Stimulated activated CD4-positive, alpha-beta T cell treated with anti-CD3 and anti-CD28 coated beads, TNF-alpha, amount 100 ng/mL, for 48 hours (primary cell): ENCODE data around the gene LIMS2.

Experiments used
- DNase-seq, 3 donors: peaks; one replicate each; pipeline ENCODE4 v3.0.0-alpha.2; 2020; ENCODE audit warnings: low read depth in 3 of 3

The LIMS2 gene

DNA sequence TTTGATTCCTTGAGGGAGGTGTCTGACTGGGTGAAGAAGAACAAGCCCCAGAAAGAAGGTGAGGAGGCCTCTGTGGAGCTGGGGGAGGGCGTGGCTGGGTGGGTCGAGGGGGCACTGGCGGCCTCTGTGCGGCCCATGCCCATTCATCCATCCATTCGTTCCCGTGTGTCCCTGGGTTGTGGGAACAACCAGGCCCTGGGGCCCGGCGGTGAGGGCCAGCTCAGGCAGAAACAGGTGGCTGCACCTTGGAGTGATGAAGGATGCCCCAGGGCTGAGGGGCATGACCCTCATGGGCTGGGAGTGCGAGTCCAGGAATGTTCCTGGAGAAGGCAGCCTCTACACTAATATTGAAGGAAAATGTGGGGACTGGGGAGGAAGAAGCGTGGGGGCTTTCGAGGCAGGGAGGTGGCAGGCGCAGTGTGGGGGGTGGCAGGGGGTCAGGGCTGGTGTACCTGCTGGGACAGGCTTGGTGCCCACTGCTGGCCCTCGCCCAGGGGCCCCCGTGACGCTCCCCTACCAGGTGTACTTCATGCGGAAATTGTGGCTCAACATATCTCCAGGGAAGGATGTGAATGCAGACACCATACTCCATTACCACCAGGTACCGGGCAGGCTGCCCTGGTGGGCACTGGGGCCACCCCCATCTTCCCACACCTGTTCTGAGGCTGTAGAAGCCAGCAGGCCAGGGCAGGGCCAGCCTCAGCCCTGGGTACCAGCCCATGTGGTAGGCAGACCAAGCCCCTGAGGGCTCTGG, 40.5 kb downstream of the LIMS2 start:
- no peak for DNase-seq

DNA sequence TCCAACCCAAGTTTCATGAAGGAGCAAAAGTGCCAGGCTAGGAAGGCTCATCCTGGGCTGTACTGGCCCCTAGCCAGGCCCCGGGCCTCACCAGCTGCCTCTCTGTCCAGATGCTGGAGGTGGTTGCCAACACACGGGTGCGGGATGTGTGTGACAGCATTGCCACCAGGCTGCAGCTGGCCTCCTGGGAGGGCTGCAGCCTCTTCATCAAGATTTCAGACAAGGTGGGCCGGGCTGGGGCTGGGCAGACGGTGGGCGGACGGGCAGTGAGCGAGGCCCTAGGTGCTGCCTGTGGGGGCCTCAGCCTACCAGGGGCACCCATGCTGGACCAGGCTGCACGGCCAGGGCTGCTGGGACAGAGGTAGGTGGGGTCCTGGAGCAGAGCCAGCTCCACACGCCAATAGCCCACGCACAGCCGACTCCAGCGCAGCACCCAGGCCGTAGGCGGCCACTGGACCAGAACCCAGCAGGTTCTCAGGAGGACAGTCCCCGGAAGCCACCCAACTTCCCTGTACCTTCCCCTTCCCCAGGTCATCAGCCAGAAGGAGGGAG, 41.2 kb downstream of the LIMS2 start:
- DNase-seq: no peak

DNA sequence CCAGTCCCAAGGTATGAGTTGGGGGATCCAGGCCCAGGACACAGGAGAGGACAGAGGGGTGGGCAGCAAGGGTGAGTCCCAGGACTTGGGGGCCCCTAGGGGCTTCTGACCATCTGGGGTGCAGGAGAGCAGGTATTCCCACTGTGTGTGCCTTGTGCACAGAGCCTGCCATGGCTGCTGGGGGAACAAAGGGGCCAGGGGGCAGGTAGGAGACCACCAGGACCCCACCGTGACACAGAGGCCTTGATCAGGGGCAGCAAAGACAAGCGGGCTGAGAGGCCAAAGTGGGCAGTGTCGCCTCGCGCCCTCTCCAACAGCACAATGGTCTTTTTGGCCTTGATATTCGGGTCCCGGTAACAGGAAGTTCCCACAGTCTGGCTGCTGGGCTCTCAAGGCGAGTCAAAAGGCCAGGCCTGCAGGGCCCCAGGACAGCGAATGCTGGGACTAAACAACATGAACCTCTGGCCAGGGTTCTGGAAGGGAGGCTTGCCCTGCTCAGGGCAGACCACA, 41.7 kb downstream of the LIMS2 start:
- DNase-seq: no peak

DNA sequence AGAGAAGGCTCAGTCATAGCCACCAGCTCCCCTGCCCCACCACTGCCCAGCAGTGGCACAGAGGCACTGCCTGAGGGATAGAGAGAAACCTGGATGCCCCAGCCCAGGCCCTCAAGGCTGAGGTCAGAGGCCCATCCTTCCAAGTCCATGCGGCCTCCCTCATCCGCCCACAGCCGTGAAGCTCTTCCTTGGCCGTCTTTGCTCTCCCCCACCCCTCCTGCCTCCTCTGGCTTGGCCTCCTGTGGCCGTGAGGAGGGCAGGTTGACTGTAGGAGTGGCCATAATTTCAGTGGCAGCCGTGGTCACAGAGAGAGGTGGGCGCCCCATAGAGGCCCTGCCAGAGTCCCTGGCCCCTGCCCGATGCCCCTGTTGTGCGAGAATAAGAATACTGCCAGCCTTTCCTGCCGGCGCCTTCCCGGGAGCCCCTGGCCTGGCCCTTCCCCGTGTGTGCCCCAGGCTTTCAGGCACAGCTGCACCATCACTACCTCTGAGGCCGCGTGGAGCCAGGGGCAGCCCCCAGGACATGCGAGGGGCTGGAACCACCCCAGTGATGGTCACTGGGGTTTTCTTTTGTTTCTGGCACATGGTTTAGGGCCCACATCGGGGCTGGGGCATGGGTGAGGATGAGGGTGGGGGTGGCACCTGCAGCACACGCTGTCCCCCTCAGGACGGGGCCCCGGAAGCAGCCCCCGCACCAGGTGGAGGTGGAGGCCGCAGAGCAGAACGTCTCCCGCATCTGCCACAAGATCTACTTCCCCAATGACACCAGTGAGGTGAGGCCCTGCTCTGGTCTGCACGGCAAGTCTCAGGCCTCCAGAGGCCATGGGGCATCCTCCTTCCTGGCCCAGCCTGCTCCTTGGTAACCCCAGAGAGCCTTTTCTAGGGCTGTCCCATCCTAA, 42.5 kb downstream of the LIMS2 start:
- no peak for DNase-seq

DNA sequence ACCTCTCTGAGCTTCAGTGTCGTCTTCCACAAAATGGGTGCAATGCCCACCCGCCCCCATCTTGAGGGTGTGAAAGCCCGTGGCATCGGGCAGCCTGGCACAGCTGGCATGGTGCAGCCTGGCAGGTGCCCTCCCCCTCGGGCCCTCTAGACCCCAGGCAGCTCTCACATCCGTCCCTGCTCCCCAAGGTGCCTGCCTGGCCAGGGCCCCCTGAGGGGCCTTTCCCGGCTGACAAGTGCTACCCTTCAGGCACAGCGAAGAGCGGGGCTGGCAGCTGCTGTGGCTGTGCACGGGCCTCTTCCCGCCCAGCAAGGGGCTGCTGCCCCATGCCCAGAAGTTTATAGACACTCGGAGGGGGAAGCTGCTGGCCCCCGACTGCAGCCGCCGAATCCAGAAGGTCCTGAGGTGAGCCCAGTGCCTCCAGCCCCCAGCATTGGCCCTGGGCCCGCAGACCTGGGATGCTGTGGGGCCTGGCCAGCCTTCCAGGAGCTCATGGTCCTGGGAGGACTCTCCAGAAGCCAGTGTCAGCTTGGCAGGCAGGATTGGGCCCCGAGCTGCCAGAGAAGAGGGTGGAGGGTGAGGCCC, 43.2 kb downstream of the LIMS2 start:
- no peak for DNase-seq

DNA sequence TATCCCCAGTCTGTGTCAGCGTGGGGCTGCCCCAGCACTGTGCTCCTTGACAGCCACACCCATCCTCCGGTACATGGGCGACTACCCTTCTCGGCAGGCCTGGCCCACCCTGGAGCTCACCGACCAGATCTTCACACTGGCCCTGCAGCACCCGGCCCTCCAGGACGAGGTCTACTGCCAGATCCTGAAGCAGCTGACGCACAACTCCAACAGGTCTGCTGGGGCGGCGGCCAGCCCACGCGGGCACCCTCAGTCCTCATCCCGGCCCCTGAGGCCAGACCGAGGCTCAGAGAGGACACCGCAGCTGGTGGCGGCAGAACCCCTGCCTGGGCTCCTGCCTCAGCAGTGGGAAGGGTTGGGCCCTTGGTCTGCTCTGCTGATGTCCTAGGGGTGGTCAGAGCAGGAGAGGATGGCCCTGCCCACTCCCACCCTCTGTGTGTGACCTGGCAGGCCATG, 43.8 kb downstream of the LIMS2 start:
- DNase-seq: no peak

DNA sequence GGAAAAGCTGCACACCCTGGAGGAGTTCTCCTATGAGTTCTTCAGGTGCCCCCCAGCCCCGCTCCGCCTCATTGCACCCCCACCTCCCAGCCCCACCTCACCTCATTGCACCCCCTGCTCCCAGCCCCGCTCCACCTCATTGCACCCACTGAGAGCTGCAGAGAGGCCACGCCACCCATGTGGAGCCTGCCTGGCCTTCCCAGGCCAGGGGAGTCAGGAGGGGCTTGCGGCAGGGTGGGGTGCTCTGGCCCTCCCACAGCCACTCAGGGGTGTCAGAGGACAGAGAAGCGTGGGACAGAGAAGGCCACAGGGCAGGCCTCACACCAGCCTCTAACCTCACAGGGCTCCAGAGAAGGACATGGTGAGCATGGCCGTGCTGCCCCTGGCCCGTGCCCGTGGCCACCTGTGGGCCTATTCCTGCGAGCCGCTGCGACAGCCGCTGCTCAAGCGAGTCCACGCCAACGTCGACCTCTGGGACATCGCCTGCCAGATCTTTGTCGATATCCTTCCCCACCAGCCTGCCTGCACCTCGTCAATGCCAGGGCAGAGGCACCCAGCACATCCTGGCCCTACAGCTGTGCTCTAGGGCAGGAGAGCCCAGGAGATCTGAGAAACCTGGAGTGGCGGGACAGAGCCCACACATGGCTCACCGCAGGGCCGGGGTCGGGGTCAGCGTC, 44.3 kb downstream of the LIMS2 start:
- DNase-seq: no peak

DNA sequence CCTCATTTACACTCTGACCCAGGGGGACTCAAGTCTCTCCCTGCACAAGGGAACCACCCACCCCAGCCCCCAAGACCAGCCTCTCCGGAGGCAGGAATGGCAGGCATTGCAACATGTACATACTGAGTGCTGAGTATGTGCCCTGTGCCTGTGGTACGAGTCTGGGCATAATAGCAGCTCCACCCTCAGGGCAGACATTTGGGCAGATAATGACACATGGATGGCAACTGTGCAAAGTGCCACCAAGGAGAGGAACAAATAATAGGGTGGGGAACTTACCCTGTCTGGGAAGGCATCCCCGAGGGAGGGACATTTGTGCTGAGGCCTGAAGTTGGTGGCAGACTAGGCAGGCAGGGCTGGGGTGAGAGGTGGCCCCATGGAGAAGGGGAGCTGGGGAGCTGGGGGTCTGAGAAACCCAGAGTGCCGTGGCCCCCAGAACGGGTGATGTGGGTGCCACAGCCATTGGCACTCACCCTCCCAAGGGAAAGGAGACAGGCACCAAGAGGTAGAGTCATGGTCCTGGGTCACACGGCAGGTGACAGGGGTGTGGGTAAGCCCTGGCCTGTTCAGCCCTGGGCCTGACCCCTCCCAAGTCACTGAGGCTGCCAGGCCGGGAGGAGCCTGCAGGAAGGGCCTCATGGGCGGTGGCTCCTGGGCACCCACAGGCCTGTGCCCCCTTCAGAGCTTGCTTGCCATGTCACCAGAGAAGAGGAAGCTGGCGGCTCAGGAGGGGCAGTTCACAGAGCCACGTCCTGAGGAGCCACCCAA, 45.0 kb downstream of the LIMS2 start:
- DNase-seq: no peak

DNA sequence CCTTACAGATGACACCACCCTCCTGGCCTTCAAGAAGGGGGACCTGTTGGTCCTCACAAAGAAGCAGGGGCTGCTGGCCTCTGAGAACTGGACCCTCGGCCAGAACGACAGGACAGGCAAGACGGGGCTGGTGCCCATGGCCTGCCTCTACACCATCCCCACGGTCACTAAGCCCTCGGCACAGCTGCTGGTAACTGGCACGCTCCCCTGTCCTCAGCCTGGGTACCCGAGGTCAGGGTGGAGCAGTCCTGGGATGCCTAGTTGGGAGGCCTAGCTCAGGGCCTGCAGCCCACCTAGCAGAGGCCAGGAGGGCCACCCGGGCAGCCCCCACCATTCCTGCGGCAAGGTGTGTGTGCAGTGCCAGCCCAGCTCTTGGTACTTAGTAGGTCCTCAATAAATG, 45.7 kb downstream of the LIMS2 start:
- no peak for DNase-seq

DNA sequence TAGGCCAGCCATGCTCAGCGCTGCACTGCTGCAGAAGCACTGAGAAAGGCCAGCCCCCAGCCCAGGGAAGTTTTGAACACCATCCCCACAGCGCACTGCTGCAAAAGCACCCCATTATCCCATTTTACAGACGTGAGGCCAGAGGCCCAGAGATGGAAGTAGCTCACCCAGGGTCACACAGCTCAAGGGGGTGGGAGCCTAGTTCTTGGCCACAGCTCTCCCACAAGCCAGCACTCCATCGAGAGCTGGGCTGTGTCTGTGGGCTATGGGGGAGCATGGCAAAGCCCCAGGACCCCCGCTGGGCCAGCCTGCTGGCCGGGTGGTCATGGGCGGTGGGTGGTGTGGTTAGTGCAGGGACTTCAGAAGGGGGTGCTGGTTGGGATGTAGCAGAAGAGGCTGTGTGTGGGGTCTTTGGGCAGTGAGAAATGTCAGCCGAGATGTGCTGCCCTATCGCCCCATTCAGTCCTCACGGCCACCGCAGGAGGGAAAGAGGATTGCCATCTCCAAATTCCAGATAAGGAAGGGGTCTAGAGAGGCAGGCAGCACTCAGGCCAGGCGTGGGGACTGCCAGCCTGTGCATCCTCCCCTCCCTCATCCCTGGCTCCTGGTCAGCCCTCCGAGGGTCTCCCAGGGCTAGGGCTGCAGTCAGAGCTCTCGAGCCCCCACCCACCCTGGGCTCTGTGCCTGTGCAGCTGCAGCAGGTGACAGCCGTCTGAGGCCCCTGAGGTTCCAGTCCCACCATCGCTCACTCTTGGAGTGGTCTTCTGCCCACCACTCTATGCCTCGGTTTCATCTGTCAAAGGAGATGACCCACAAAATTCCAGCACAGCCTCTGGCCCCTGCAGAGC, 46.3 kb downstream of the LIMS2 start:
- DNase-seq: no peak

DNA sequence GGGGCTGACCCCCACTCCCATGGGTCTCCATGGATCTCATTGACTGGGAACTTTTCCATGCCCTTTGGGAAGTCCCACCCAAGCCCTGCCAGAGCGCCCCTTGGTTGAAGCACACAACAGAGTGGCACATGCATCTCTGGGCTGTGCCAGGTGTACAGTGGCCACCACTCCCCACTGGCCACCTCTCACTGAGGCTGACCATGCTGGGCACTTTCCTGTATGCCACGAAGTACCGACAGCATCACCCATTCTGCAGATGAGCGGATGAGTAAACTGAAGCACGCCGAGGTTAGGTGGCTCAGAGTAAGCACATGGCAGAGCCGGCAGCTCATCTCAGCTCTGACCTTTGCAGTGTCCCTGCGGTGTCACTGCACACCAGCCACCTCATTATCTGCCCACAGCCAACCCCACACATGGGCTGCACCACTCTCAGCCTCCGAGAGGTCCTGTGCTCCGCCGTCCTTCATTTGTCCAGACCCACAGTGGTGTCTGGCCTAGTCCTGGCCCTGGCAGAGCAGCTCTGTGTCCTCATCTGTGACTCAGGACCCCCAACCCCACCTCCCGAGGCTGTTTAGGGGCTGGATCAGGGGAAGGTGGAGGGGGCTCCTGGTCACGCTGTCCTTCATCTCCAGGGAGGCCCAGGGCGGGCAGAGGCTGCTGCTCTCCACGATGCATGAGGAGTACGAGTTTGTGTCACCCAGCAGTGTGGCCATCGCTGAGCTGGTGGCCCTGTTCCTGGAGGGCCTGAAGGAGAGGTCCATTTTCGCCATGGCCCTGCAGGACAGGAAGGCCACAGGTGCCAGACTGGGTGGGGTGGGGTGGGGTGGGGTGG, 47.4 kb downstream of the LIMS2 start:
- no peak for DNase-seq

DNA sequence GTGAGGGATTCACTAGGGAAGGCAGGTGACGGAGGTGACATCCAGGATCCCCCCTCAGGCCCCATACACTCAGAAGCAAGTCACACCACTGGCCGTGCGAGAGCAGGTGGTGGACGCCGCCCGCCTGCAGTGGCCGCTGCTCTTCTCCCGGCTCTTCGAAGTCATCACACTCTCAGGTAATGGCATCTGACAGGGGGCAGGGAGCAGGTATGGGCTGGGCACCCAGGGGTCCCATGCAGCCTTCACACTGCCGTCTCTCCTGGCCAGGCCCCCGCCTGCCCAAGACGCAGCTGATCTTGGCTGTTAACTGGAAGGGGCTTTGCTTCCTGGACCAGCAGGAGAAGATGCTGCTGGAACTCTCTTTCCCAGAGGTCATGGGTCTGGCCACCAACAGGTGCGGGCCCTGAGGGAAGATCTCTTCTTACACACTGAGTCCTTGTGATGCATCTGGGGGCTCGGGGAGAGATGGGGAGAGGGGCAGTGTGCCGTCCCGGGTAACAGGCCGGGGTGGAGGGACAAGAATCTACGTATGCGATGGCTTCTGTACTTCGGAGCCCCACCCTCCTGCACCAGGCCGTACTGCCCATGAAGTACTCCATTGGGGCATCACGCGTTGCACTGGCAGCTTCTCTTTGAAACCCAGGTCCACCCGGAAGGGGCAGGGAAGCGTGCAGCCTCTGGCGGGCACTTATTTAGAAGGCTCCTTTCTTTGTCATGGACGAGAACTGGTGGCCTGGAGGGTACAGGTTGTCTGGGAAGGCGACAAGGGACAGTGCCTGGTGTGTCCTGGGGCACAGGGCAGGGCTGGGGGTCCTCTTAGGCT, 48.2 kb downstream of the LIMS2 start:
- DNase-seq: no peak

DNA sequence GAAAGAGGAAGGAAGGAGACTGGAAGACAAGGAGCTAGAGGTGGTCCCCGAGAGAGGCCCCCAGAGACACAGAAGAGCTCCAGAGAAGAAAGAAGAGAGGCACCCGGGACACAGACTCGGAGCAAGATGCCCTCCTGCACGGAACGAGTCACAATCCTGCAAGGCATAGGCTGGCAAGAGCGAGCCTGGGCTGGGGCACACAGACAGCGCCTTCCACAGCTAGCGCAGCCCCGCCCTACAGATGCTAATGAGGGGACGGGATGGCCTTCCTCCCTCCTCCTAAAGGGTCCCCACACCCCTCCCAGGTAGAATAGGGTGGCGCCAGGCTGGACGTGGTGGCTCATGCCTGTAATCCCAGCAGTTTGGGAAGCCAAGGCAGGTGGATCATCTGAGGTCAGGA, 49.2 kb downstream of the LIMS2 start:
- no peak for DNase-seq

DNA sequence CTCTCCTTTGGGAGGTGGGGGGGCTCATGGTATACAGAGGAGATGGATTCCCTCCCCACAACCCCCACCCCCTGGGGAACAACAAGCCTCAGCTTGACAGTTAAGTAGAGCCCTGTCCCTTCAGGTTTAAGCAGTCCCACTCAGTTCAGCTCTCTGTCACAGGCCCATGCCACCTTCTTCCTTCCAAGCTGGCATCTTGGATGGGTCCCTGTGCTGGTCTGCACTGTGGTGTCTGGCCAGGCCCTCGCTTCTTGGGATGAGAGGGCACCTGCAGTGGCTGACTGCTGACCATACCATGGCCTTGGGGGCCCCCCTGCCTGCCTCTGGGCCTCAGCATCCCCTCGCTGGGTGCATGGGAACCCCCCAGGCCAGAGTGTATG, 49.8 kb downstream of the LIMS2 start:
- DNase-seq: no peak

DNA sequence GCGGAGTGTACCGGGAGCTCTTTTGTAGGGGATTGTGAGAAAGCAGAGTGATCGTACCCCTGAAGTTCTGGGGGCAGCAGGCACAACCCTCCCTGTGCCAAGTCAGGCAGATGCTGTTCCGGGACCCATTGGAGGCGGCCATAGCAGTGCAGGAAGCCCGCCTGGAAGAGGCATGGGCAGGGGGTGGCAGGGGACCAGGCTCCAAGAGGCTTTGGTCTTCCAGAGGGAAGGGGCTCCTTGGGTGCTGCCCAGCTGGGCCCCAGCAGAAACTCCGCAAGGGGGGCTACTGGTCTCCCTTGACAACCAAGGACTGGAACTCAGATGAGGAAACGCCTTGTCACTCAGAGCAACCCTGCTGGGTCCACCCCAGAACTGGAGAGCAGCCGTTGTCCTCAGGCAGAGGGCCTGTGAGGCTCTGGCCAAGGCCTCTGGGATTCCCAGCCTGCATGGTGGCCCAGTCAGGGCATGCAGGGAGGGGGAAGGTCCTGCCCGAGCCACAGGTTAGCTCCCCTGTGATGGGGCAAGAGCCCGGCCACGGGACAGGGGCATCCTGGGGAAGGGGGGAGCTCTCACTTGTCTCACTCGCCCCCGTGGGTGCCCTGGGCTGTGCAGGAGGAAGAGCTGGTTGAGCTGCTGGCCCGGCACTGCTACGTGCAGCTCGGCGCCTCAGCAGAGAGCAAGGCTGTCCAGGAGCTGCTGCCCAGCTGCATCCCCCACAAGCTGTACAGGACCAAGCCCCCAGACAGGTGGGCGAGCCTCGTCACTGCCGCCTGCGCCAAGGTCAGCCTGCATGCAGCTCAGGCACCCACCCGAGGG, 50.4 kb downstream of the LIMS2 start:
- no peak for DNase-seq

DNA sequence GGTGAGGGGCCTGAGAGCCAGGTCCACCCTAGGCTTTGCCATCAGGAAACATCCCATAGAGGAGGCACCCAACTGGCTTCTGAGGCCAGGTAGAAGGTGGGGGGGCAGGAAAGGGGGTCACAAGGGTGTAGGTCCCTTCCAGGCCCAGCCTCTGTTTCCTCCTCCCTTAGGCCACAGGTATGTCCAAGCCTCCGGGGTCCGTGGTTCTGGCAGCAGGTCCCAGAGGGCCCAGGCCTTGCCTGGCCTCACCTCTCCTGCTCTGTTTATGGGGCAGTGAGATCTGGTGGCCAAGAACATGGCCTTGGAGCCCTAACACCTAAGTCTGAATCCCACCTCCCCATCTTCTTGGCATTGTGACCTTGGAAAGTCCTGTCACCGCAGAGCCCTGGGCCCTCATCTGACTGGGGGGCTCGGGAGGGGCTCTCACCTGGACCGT, 51.0 kb downstream of the LIMS2 start:
- DNase-seq: no peak
